ENCODE measurements around the gene PTMA.

DNA sequence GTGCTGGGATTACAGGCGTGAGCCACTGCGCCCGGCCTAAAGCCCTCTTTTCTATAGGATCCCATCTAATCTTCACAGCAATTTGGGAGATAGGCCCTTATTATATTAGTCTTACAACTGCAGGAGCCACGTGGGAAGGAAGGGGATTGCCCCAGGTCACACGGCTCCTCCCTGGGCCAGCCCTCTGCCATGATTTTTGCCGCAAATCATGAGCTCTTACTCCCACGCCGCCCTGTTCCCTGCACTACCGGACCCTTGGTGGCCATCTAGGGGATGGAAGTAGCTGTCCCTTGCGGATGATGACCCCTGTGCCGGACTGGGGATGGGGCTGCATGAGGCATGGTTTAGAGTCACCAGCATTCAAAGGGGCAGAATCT, 28.4 kb upstream of the PTMA start:
- no peak for TF ChIP-seq ZNF274 (IDR thresholded peaks at IDR 0.05; ENCODE audit: low read depth, low read length)
- TF ChIP-seq SUZ12 (IDR thresholded peaks at IDR 0.05; ENCODE audit: extremely low read depth, insufficient read depth, insufficient read length), result no peak
- no peak for TF ChIP-seq YY1 (IDR thresholded peaks at IDR 0.05; ENCODE audit: insufficient read depth, insufficient read length)
